Activated CD4-positive, alpha-beta T cell treated with anti-CD3 and anti-CD28 coated beads, Interleukin-2, amount 10 ng/mL, durations not matched to agents 7 days and 5 days (primary cell): ENCODE measurements around the gene SLC27A6. TPM values are rescaled to one million over a fixed set of nuclear protein-coding genes. Genes with fewer than 3 reads are reported as not detected.

Experiments used
- CTCF ChIA-PET: fragments of 350-600 bp; sonication (Branson Sonifier 250); formaldehyde crosslinking; loops from one replicate; lab custom pipeline; 2021; ENCODE audit warnings: antibody characterized with exemption; lab: Charles Lee
- POLR2A ChIA-PET: fragments of 350-600 bp; sonication (Branson Sonifier 250); formaldehyde crosslinking; loops from one replicate; lab custom pipeline; 2021; ENCODE audit warnings: antibody characterized with exemption; lab: Charles Lee
- DNase-seq: peaks from one replicate; pipeline ENCODE4 v3.0.0-alpha.2; 2020
- H3K27ac Mint-ChIP-seq: one replicate; pipeline ENCODE4 v1.8.0; 2021; ENCODE audit warnings: mild to moderate bottlenecking, moderate library complexity, mixed read lengths
- H3K27me3 Mint-ChIP-seq: one replicate; pipeline ENCODE4 v1.8.0; 2021; ENCODE audit warnings: mixed read lengths
- H3K36me3 Mint-ChIP-seq: one replicate; pipeline ENCODE4 v1.8.0; 2021; ENCODE audit warnings: low read depth, mixed read lengths
- H3K4me1 Mint-ChIP-seq: one replicate; pipeline ENCODE4 v1.8.0; 2021; ENCODE audit warnings: mixed read lengths
- H3K4me3 Mint-ChIP-seq: one replicate; pipeline ENCODE4 v1.8.0; 2021; ENCODE audit warnings: mild to moderate bottlenecking, moderate library complexity, mixed read lengths
- H3K9me3 Mint-ChIP-seq: one replicate; pipeline ENCODE4 v1.8.0; 2021; ENCODE audit warnings: mixed read lengths
- total RNA-seq, 2 experiments: library from RNA; stranded (reverse); gene quantifications; one replicate each; pipeline ENCODE4 v1.2.3, GENCODE V29; 2021

The SLC27A6 gene
- total RNA-seq, 2 experiments from 2014 or later = not detected

GRCh38 chr5:129051283-129051682, 86.0 kb downstream of the SLC27A6 start:
- Mint-ChIP-seq H3K4me3 (no peak overlapping the region), H3K27me3 (no peaks in the 10 kb centered on the region), H3K36me3 (no peaks in the 10 kb centered on the region), H3K9me3 (no peaks in the 10 kb centered on the region), H3K4me1 (no peaks in the 10 kb centered on the region), H3K27ac (no peak overlapping the region)
- DNase-seq = no peak
- POLR2A ChIA-PET = no interaction called here
- CTCF ChIA-PET = no interaction called here

GRCh38 chr5:129053438-129053837, 88.2 kb downstream of the SLC27A6 start:
- ChIA-PET POLR2A (no interaction called here), CTCF (interaction anchor here (0.6 kb wide), 1 partner anchor 36 kb away, joined by 3 read pairs; no protein-coding TSS in a partner anchor)
- Mint-ChIP-seq H3K27me3 (no peaks in the 10 kb centered on the region), H3K36me3 (no peaks in the 10 kb centered on the region), H3K9me3 (peaks cover 3% of the 10 kb centered on the region), H3K27ac (no peak overlapping the region), H3K4me1 (no peaks in the 10 kb centered on the region), H3K4me3 (no peak overlapping the region)
- DNase-seq = no peak

GRCh38 chr5:129057329-129057728, 92.0 kb downstream of the SLC27A6 start:
- H3K27me3 Mint-ChIP-seq = no peaks in the 10 kb centered on the region
- DNase-seq = no peak
- ChIA-PET POLR2A (no interaction called here), CTCF (no interaction called here)
- no peaks in the 10 kb centered on the region for H3K4me1 Mint-ChIP-seq
- no peaks in the 10 kb centered on the region for H3K36me3 Mint-ChIP-seq
- peaks cover 3% of the 10 kb centered on the region for H3K9me3 Mint-ChIP-seq
- no peak overlapping the region for H3K27ac Mint-ChIP-seq
- no peak overlapping the region for H3K4me3 Mint-ChIP-seq

- H3K27me3 Mint-ChIP-seq = peaks cover 9% of the 10 kb centered on the region
- H3K27ac Mint-ChIP-seq = no peak overlapping the region
- peaks cover 3% of the 10 kb centered on the region for H3K9me3 Mint-ChIP-seq
- DNase-seq = no peak
- no peaks in the 10 kb centered on the region for H3K36me3 Mint-ChIP-seq
- CTCF ChIA-PET = no interaction called here
- H3K4me3 Mint-ChIP-seq = no peak overlapping the region
- POLR2A ChIA-PET = no interaction called here
- no peaks in the 10 kb centered on the region for H3K4me1 Mint-ChIP-seq
Measured at GRCh38 chr5:129061849-129062248, 96.6 kb downstream of the SLC27A6 start.

- no peak overlapping the region for H3K4me3 Mint-ChIP-seq
- ChIA-PET POLR2A (no interaction called here), CTCF (no interaction called here)
- no peaks in the 10 kb centered on the region for H3K4me1 Mint-ChIP-seq
- no peak overlapping the region for H3K27ac Mint-ChIP-seq
- H3K27me3 Mint-ChIP-seq = peaks cover 9% of the 10 kb centered on the region
- DNase-seq = no peak
- no peaks in the 10 kb centered on the region for H3K9me3 Mint-ChIP-seq
- H3K36me3 Mint-ChIP-seq = no peaks in the 10 kb centered on the region
Measured at GRCh38 chr5:129063483-129064113, 98.3 kb downstream of the SLC27A6 start.

- Mint-ChIP-seq H3K27ac (no peak overlapping the region), H3K36me3 (no peaks in the 10 kb centered on the region), H3K4me1 (no peaks in the 10 kb centered on the region), H3K4me3 (no peak overlapping the region), H3K9me3 (no peaks in the 10 kb centered on the region), H3K27me3 (peaks cover 9% of the 10 kb centered on the region)
- ChIA-PET POLR2A (no interaction called here), CTCF (no interaction called here)
- DNase-seq = no peak
Measured at GRCh38 chr5:129065721-129066120, 100.4 kb downstream of the SLC27A6 start.

- ChIA-PET CTCF (no interaction called here), POLR2A (no interaction called here)
- Mint-ChIP-seq H3K36me3 (no peaks in the 10 kb centered on the region), H3K9me3 (no peaks in the 10 kb centered on the region), H3K27me3 (peaks cover 9% of the 10 kb centered on the region), H3K27ac (no peak overlapping the region), H3K4me1 (no peaks in the 10 kb centered on the region), H3K4me3 (no peak overlapping the region)
- no peak for DNase-seq
Measured at GRCh38 chr5:129067745-129068144, 102.5 kb downstream of the SLC27A6 start.

- peaks cover 6% of the 10 kb centered on the region for H3K27me3 Mint-ChIP-seq
- POLR2A ChIA-PET = no interaction called here
- no peak for DNase-seq
- no peak overlapping the region for H3K27ac Mint-ChIP-seq
- no peak overlapping the region for H3K4me3 Mint-ChIP-seq
- CTCF ChIA-PET = no interaction called here
- no peaks in the 10 kb centered on the region for H3K36me3 Mint-ChIP-seq
- no peaks in the 10 kb centered on the region for H3K4me1 Mint-ChIP-seq
- H3K9me3 Mint-ChIP-seq = no peaks in the 10 kb centered on the region
Measured at GRCh38 chr5:129069292-129069691, 104.0 kb downstream of the SLC27A6 start.

- Mint-ChIP-seq H3K36me3 (no peaks in the 10 kb centered on the region), H3K27ac (no peak overlapping the region), H3K4me3 (no peak overlapping the region), H3K27me3 (peaks cover 7% of the 10 kb centered on the region), H3K4me1 (no peaks in the 10 kb centered on the region), H3K9me3 (no peaks in the 10 kb centered on the region)
- ChIA-PET CTCF (no interaction called here), POLR2A (no interaction called here)
- no peak for DNase-seq
Measured at GRCh38 chr5:129073111-129073510, 107.8 kb downstream of the SLC27A6 start.

GRCh38 chr5:129074903-129075302, 109.6 kb downstream of the SLC27A6 start:
- ChIA-PET POLR2A (no interaction called here), CTCF (no interaction called here)
- H3K4me3 Mint-ChIP-seq = no peak overlapping the region
- peaks cover 7% of the 10 kb centered on the region for H3K27me3 Mint-ChIP-seq
- no peaks in the 10 kb centered on the region for H3K36me3 Mint-ChIP-seq
- no peak overlapping the region for H3K27ac Mint-ChIP-seq
- no peaks in the 10 kb centered on the region for H3K9me3 Mint-ChIP-seq
- no peak for DNase-seq
- H3K4me1 Mint-ChIP-seq = no peaks in the 10 kb centered on the region

- POLR2A ChIA-PET = no interaction called here
- Mint-ChIP-seq H3K36me3 (no peaks in the 10 kb centered on the region), H3K9me3 (no peaks in the 10 kb centered on the region), H3K27me3 (peaks cover 11% of the 10 kb centered on the region), H3K4me1 (no peaks in the 10 kb centered on the region), H3K27ac (no peak overlapping the region), H3K4me3 (no peak overlapping the region)
- CTCF ChIA-PET = no interaction called here
- no peak for DNase-seq
Measured at GRCh38 chr5:129077433-129078075, 112.3 kb downstream of the SLC27A6 start.

GRCh38 chr5:129078247-129078646, 113.0 kb downstream of the SLC27A6 start:
- ChIA-PET CTCF (no interaction called here), POLR2A (no interaction called here)
- H3K4me3 Mint-ChIP-seq = no peak overlapping the region
- H3K4me1 Mint-ChIP-seq = no peaks in the 10 kb centered on the region
- no peak for DNase-seq
- no peaks in the 10 kb centered on the region for H3K9me3 Mint-ChIP-seq
- H3K36me3 Mint-ChIP-seq = no peaks in the 10 kb centered on the region
- H3K27me3 Mint-ChIP-seq = peaks cover 5% of the 10 kb centered on the region
- no peak overlapping the region for H3K27ac Mint-ChIP-seq

- H3K27me3 Mint-ChIP-seq = peaks cover 7% of the 10 kb centered on the region
- no peaks in the 10 kb centered on the region for H3K4me1 Mint-ChIP-seq
- no peak overlapping the region for H3K27ac Mint-ChIP-seq
- DNase-seq = no peak
- no peaks in the 10 kb centered on the region for H3K9me3 Mint-ChIP-seq
- POLR2A ChIA-PET = no interaction called here
- H3K36me3 Mint-ChIP-seq = no peaks in the 10 kb centered on the region
- CTCF ChIA-PET = no interaction called here
- H3K4me3 Mint-ChIP-seq = no peak overlapping the region
Measured at GRCh38 chr5:129078660-129079059, 113.4 kb downstream of the SLC27A6 start.

GRCh38 chr5:129079496-129079895, 114.2 kb downstream of the SLC27A6 start:
- POLR2A ChIA-PET = no interaction called here
- no peak for DNase-seq
- H3K27ac Mint-ChIP-seq = no peak overlapping the region
- no peak overlapping the region for H3K4me3 Mint-ChIP-seq
- no peaks in the 10 kb centered on the region for H3K9me3 Mint-ChIP-seq
- no peaks in the 10 kb centered on the region for H3K36me3 Mint-ChIP-seq
- CTCF ChIA-PET = no interaction called here
- H3K27me3 Mint-ChIP-seq = peaks cover 7% of the 10 kb centered on the region
- H3K4me1 Mint-ChIP-seq = no peaks in the 10 kb centered on the region
